Thyroid gland (tissue), 4 donors: ENCODE results near the gene DRAM1. TPM values are rescaled to one million over a fixed set of nuclear protein-coding genes. Genes with fewer than 3 reads are reported as not detected.
"Not testable (repeated sequence)": the region's sequence is repeated elsewhere in the genome, so short reads cannot be mapped to it uniquely, and the experiment has no call there.

Source experiments
- DNase-seq, 2 donors: peaks; one replicate each; pipeline ENCODE4 v3.0.0-alpha.2; 2019
- H3K27ac ChIP-seq, 3 donors: fragments of 200-600 bp; sonication (generic); 1 replicate in 2 of 3; 2 replicates in 1 of 3; pipeline ENCODE4 v1.5.1; 2016 to 2019; ENCODE audit warnings: mild to moderate bottlenecking in 1 of 3, moderate library complexity in 1 of 3
- H3K27me3 ChIP-seq: fragments of 200-600 bp; sonication (generic); one replicate; pipeline ENCODE4 v1.5.1; 2019
- H3K36me3 ChIP-seq, 2 donors: fragments of 200-600 bp; sonication (generic); one replicate each; pipeline ENCODE4 v1.5.1; 2016 to 2019
- H3K4me1 ChIP-seq, 2 donors: fragments of 200-600 bp; sonication (generic); one replicate each; pipeline ENCODE4 v1.5.1; 2017 to 2019
- H3K4me3 ChIP-seq, 3 donors: fragments of 200-600 bp; sonication (generic); replicated peaks in 1 of 3; 1 replicate in 2 of 3; 2 replicates in 1 of 3; pipeline ENCODE4 v1.5.1; 2016; ENCODE audit warnings: mild to moderate bottlenecking in 1 of 3
- H3K9me3 ChIP-seq: fragments of 200-600 bp; sonication (generic); one replicate; pipeline ENCODE4 v1.5.1; 2017
- POLR2A ChIP-seq, 2 donors: fragments of 450-650 bp; IDR thresholded peaks; one replicate each; pipeline ENCODE4 v1.6.1; 2017; ENCODE audit warnings: antibody characterized with exemption in 2 of 2, mild to moderate bottlenecking in 2 of 2, moderate library complexity in 1 of 2
- WGBS, 2 donors: methylation state at CpG; one replicate each; pipeline ENCODE4 v1.1.5; 2017; 5-methylcytosine and 5-hydroxymethylcytosine counted together
- intact Hi-C: fragments of 100-400 bp; cut with DNase I; formaldehyde crosslinking; loops from one replicate; pipeline ENCODE4 v1.15.1; 2023
- total RNA-seq, 4 donors: library from RNA; depleted of rRNA; stranded (reverse); fragments of >200 nt; gene quantifications; one replicate each; pipeline ENCODE4 v1.2.3, GENCODE V29; 2016
- TF ChIP-seq, protein P1 (sequence below), 6 experiments: fragments of 200-600 bp in 3 of 6; fragments of 450-650 bp in 3 of 6; sonication (generic) in 3 of 6; IDR thresholded peaks; one replicate each; pipeline ENCODE4 v1.5.1; 2016 to 2019; ENCODE audit warnings: antibody characterized with exemption in 6 of 6, mild to moderate bottlenecking in 2 of 6, inconsistent platforms in 1 of 6, moderate library complexity in 1 of 6

DRAM1 gene
- total RNA-seq, 4 donors from 2014 or later, result 7.8 to 31.0 (median 14.1) TPM

DNA sequence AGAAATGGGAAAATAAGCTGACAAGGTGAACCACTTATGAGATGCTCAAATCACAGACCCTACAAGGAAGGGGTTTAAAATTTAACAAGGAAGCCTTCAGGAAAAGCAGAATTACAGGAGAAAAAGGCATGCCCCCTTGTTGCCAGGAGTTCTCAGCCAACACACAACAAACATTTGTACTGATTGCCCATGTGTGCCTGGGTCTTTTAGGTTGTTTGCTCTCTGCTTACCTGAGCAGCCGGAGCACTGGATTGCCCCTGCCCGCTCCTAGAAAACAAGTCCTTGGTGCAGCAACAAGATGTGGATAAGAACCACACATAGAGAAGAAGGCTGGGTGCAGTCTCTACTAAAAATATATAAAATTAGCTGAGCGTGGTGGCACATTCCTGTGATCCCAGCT is 3.4 kb downstream of the DRAM1 start:
- no peaks in the 10 kb centered on the region for H3K9me3 ChIP-seq
- 94 to 100% methylated on average over 3 of the region's 3 CpGs for WGBS, 2 donors
- no peak overlapping the region for H3K4me3 ChIP-seq
- no peaks in the 10 kb centered on the region for H3K27me3 ChIP-seq
- H3K36me3 ChIP-seq, result no peaks in the 10 kb centered on the region
- H3K4me1 ChIP-seq, result no peaks in the 10 kb centered on the region
- no peak overlapping the region for H3K27ac ChIP-seq
- no peak for DNase-seq
- no peak for TF ChIP-seq POLR2A (IDR thresholded peaks at IDR 0.05)
- TF ChIP-seq, protein P1, sequence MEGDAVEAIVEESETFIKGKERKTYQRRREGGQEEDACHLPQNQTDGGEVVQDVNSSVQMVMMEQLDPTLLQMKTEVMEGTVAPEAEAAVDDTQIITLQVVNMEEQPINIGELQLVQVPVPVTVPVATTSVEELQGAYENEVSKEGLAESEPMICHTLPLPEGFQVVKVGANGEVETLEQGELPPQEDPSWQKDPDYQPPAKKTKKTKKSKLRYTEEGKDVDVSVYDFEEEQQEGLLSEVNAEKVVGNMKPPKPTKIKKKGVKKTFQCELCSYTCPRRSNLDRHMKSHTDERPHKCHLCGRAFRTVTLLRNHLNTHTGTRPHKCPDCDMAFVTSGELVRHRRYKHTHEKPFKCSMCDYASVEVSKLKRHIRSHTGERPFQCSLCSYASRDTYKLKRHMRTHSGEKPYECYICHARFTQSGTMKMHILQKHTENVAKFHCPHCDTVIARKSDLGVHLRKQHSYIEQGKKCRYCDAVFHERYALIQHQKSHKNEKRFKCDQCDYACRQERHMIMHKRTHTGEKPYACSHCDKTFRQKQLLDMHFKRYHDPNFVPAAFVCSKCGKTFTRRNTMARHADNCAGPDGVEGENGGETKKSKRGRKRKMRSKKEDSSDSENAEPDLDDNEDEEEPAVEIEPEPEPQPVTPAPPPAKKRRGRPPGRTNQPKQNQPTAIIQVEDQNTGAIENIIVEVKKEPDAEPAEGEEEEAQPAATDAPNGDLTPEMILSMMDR (IDR thresholded peaks at IDR 0.05), result no peak
- intact Hi-C loops, result no loop called here

DNA sequence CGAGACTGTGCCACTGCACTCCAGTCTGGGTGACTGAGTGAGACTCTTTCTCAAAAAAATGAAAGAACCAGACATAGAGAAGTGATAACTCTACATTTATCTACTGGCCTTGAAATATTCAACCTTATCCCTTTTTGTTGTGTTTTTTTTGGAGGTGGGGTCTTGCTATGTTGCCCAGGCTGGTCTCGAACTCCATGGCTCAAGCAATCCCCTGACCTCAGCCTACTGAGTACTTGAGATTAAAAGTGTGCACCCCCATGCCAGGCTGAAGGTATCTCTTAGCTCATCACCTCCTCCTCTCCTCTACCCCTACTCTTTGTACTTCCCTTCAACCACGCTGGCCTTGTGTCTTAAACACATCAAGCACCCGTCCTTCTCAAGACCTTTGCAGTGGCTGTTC is 3.8 kb downstream of the DRAM1 start:
- no peak overlapping the region for H3K4me3 ChIP-seq

DNA sequence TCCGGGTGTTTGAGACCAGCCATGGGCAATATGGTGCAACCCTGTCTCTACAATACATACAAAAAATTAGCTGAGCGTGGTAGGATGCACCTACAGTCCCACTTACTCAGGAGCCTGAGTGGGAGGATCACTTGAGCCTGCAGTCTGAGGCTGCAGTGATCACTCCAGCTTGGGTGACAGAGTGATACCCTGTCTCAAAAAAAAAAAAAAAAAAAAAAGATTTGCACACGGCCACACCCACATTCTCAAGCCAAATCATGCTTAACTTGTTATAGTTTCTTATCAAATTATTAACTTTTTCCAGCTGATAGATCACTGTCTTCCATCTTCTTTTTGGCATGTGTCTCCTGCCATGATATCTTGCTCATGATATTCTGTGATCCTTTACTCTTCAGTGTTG is 6.8 kb downstream of the DRAM1 start:
- 92 to 93% methylated on average over 3 of the region's 3 CpGs for WGBS, 2 donors
- no peaks in the 10 kb centered on the region for H3K36me3 ChIP-seq
- H3K4me3 ChIP-seq, result no peak overlapping the region
- no peaks in the 10 kb centered on the region for H3K9me3 ChIP-seq
- DNase-seq, result no peak
- no peaks in the 10 kb centered on the region for H3K4me1 ChIP-seq
- TF ChIP-seq, protein P1 (IDR thresholded peaks at IDR 0.05), result no peak
- no peak for TF ChIP-seq POLR2A (IDR thresholded peaks at IDR 0.05)
- no peaks in the 10 kb centered on the region for H3K27me3 ChIP-seq
- intact Hi-C loops, result no loop called here
- H3K27ac ChIP-seq, result no peak overlapping the region

More for the DNA sequence above, 3.8 kb downstream of the DRAM1 start:
- TF ChIP-seq, protein P1 (IDR thresholded peaks at IDR 0.05), result no peak
- no peak for TF ChIP-seq POLR2A (IDR thresholded peaks at IDR 0.05)
- Histone ChIP-seq H3K27ac (no peak overlapping the region), H3K9me3 (no peaks in the 10 kb centered on the region), H3K4me1 (no peaks in the 10 kb centered on the region), H3K36me3 (no peaks in the 10 kb centered on the region), H3K27me3 (no peaks in the 10 kb centered on the region)
- 97 to 98% methylated on average over 4 of the region's 4 CpGs for WGBS, 2 donors
- DNase-seq, result no peak
- intact Hi-C loops, result no loop called here

DNA sequence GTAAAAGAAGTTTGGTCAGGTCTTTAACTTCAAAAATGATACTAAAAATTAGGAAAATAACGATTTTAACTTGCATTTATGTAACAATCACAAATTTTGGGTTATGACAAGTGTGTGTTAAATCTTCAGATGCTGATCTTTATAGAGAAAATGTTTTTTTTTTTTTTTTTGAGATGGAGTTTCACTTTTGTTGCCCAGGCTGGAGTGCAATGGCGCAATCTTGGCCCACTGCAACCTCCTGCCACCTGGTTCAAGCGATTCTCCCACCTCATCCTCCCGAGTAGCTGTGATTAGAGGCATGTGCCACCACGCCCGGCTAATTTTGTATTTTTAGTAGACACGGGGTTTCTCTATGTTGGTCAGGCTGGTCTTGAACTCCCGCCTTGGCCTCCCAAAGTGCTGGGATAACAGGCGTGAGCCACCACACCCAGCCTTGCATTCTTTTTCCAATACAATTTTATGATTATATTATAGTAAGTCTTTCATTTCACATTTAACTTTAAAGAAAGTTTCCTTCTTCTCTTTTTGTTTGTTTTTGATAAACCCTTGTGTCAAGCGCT is 7.5 kb downstream of the DRAM1 start:
- H3K4me3 ChIP-seq, intact Hi-C loops, H3K27ac ChIP-seq, H3K4me1 ChIP-seq, H3K27me3 ChIP-seq, H3K9me3 ChIP-seq, H3K36me3 ChIP-seq, DNase-seq: not testable (repeated sequence)
- WGBS, 2 donors, result 86 to 91% methylated on average over 10 of the region's 10 CpGs

DNA sequence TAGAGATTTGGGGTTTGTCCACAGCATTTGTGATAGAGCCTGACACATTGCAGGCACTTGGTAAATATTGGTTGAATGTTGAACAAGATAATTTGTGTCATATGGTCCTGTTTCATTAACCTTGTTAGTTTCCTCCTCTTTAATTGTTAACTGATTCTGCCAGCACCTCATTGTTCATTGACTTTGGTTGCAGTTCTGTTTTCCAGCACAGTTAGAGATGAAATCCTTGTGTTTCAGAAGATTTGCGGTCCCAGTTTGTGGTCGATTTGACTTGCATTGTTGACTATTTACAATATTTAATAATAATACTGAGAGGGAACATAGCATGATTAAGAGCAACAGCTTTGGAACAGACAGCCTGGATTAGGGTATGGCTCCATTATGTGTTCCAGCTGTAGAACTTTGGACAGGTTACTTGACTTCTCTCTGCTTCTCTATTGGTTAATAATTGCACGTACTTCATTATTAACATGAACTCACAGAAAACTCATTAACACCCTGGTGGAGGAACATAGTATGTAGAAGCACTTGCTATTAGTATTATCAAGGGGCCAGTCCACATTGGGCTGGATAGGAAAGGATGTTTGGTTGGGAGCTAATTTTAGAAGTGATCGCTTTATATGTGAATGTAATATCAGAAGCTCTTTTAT is 8.7 kb downstream of the DRAM1 start:
- no peaks in the 10 kb centered on the region for H3K27me3 ChIP-seq
- H3K9me3 ChIP-seq, result no peaks in the 10 kb centered on the region
- no peak overlapping the region for H3K27ac ChIP-seq
- peaks cover 0 to under 1% of the 10 kb centered on the region in 2 donors for H3K4me1 ChIP-seq
- H3K36me3 ChIP-seq, result no peaks in the 10 kb centered on the region
- intact Hi-C loops, result no loop called here
- DNase-seq, result no peak
- no peak for TF ChIP-seq POLR2A (IDR thresholded peaks at IDR 0.05)
- TF ChIP-seq, protein P1 (IDR thresholded peaks at IDR 0.05), result no peak
- WGBS, 2 donors, result 87 to 94% methylated on average over 4 of the region's 4 CpGs
- no peak overlapping the region for H3K4me3 ChIP-seq
